IPS-18c (cell line): ENCODE measurements around the gene OR11H6.
"Not testable (repeated sequence)": the region's sequence is repeated elsewhere in the genome, so short reads cannot be mapped to it uniquely, and the experiment has no call there.

Experiments used
- H3K4me3 ChIP-seq: 2 replicates; pipeline ENCODE4 v1.7.0; 2013; ENCODE audit warnings: low read depth, mild to moderate bottlenecking, low read length, moderate library complexity; ENCODE audit not compliant: insufficient read depth
- H3K9me3 ChIP-seq: one replicate; pipeline ENCODE4 v1.6.1; 2013; ENCODE audit warnings: mild to moderate bottlenecking, low read length, moderate library complexity; ENCODE audit not compliant: control insufficient read depth, insufficient read depth

Gene OR11H6

DNA sequence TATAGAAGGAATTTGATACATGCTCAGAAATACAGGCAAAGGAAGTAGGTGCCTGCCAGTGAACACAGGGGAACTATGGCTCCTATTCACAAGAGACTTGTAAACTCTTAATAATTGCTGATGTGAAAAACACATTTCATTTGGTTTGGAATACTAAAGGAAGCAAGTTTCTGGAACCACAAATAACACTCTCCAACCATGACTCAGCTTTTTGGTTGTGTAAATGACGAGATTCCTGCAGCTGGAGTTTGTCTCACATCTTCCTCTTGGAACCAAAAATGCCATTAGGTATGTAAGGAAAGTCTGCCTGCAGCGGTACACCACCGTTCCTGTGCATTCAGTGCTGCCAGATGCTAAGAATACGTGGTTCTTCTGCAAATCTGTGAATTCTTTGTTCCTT is 4.5 kb upstream of the OR11H6 start:
- H3K9me3 ChIP-seq: peaks cover 13% of the 10 kb centered on the region

DNA sequence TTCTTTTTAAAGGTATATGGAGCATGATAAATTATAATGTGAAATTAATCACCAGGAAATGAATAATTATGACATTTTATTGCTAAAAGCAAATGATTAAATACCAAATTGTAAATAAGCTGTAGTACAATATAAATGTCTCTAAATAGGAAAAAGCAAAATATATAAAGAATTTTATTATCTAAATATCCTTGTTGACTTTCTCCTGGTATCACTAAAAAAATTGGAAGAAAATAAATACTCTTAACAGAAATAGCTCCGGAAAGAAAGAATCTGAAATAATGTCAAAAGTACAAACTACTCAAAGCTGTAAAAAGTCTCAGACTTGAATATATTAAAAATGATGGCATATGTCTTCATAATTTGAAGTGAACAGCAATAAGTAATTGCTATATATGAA is 5.2 kb downstream of the OR11H6 start, which contains the start of gene OR11H7:
Gene OR11H7, plus strand, starts transcription at position 301 of the 400 bp plus-strand sequence.
- H3K9me3 ChIP-seq: peaks cover 12% of the 10 kb centered on the region
- no peak within 1 kb of the TSS for H3K4me3 ChIP-seq

More for the DNA sequence above, 4.5 kb upstream of the OR11H6 start:
- H3K4me3 ChIP-seq: no peak overlapping the region

DNA sequence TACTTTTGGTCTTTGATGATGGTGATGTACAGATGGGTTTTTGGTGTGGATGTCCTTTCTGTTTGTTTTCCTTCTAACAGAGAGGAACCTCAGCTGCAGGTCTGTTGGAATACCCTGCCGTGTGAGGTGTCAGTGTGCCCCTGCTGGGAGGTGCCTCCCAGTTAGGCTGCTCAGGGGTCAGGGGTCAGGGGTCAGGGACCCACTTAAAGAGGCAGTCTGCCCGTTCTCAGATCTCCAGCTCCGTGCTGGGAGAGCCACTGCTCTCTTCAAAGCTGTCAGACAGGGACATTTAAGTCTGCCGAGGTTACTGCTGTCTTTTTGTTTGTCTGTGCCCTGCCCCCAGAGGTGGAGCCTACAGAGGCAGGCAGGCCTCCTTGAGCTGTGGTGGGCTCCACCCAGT is 11.9 kb downstream of the OR11H6 start:
- not testable (repeated sequence) for H3K4me3 ChIP-seq, H3K9me3 ChIP-seq

DNA sequence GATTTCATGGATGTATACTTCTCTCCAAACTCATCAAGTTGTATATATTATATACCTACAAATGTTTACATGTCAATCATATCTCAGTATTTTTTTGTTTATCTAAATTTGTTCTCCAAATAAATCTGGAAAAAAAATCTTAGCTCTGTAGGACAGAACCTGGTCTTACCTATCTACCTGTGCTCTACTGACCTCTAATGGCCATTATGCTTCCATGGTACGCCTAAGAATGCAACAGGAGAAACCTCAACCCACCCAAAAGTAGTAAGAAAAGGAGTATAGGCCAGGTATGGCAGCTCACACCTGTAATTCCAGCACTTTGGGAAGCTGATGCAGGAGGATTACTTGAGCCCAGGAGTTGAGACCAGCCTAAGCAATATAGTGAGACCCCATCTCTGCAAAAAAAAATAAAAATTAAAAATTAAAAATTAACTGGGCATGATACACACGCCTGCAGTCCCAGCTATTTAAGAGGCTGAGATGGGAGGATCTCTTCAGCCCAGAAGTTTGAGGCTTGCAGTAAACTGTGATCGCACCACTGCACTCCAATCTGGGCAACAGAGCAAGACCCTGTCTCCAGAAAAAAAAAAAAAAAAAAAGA is 24.2 kb downstream of the OR11H6 start:
- H3K9me3 ChIP-seq: no peaks in the 10 kb centered on the region
- H3K4me3 ChIP-seq: no peak overlapping the region

DNA sequence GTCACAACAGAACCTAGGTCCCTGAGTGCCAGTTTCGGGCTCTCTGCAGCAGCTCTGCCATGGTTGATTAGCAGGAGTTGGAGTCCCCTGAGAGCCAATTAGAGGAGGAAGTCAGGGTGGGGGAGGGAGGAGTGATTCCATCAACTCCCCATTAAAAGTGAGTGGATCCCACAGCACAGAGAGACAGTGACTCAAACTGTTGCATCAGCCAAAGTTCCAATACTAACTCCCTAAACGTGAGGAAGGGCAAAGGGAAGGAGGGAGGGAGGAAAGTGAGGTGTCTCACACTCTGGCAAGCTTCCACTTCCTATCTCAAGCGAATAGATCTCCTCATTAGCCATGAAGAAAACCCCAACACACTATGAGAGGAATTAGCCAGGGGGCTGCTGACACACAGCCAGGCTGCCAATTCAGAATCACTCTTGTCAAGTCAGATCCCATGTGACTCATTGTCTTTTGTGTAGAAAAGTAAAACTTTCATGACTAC is 39.2 kb downstream of the OR11H6 start:
- Histone ChIP-seq H3K4me3 (no peak overlapping the region), H3K9me3 (no peaks in the 10 kb centered on the region)

DNA sequence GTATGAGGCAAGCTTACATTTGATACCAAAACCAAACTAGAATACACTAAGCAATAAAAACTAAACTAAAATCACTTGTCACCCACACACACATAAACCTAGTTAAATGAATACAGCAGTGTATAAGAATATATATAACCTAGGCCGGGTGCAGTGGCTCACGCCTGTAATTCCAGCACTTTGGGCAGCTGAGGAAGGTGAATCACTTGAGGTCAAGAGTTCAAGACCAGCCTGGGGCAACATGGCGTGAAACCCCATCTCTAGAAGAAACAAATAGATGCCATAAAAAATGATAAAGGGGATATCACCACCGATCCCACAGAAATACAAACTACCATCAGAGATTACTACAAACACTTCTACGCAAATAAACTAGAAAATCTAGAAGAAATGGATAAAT is 40.9 kb downstream of the OR11H6 start:
- not testable (repeated sequence) for H3K9me3 ChIP-seq, H3K4me3 ChIP-seq

DNA sequence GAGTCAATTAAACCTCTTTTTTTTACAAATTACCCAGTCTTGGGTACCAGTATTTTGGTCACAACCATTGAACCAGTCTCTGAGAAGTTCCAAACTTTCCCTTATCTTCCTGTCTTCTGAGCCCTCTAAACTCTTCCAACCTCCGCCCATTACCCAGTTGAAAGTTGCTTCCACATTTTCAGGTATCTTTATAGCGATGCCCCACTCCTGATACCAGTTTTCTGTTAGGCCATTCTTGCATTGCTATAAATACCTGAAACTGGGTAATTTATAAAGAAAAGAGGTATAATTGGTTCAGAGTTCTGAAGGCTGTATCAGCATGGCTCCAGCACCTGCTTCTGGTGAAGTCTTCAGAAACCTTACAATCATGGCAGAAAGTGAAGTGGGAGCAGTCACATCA is 50.6 kb downstream of the OR11H6 start:
- no peak overlapping the region; the same call in 1 of the 2 replicates for H3K4me3 ChIP-seq
- peaks cover 10% of the 10 kb centered on the region for H3K9me3 ChIP-seq
